Measurements from ENCODE around the gene FKBP2. TPM values are rescaled to one million over a fixed set of nuclear protein-coding genes. Genes with fewer than 3 reads are reported as not detected.
A peak's percentile ranks its signal among the peaks of the same experiment; 100 is the strongest.

FKBP2 gene
- total RNA-seq (2021) (84.2 and 93.2 TPM in 2 replicates), Bru-seq, nascent RNA (percentile 87 among the genes with signal in this experiment), BruChase-seq, experiment 1, labeled RNA remaining after a 2-hour chase (percentile 89 among the genes with signal in this experiment), BruChase-seq, experiment 2, labeled RNA remaining after a 6-hour chase (percentile 89 among the genes with signal in this experiment)
- long read RNA-seq, transcript FKBP2-203 (6 exons, 613 nt): minor isoform, 7 of 282 reads
- long read RNA-seq, transcript FKBP2-202 (6 exons, 1,002 nt): minor isoform, 20 of 282 reads
- long read RNA-seq, transcript FKBP2-201 (6 exons, 657 nt): major isoform, 207 of 282 reads
- long read RNA-seq, partial matches to known transcripts: 23 of 282 reads
- long read RNA-seq, other reads (novel, unspliced or antisense): 24 of 282 reads

- peaks cover 58% of the 10 kb centered on the region for H3F3A ChIP-seq (ENCODE audit: insufficient read depth, low read depth)
- H4K20me1 ChIP-seq (ENCODE audit: insufficient read depth): peaks cover 11% of the 10 kb centered on the region; the same call in 1 of the 2 replicates
- H3K4me2 ChIP-seq: peak within 1 kb of the TSS; percentile 95
- intact Hi-C loops (cut with micrococcal nuclease; ENCODE audit: unreplicated experiment): loop anchor here (1.0 to 2.0 kb wide), 4 partner anchors 10 to 76 kb away; partner anchors contain the start of genes DNAJC4, ESRRA and TRMT112
- H3K27ac ChIP-seq: peak within 1 kb of the TSS; percentile 97
- CTCF ChIA-PET: interaction anchor here (0.6 to 1.5 kb wide), 4 partner anchors 31 to 615 kb away, joined by 3 to 11 read pairs (median 6); no protein-coding TSS in a partner anchor
- H3K79me2 ChIP-seq (ENCODE audit: low read depth): peaks cover 45% of the 10 kb centered on the region
- H3K4me1 ChIP-seq (replicated peaks; ENCODE audit: insufficient read depth): peaks cover 46% of the 10 kb centered on the region
- no peaks in the 10 kb centered on the region for H3K27me3 ChIP-seq (ENCODE audit: insufficient read depth, low read depth)
- peaks cover 10% of the 10 kb centered on the region for H3K36me3 ChIP-seq (ENCODE audit: low read depth)
- POLR2A ChIA-PET (ENCODE audit: unreplicated experiment): interaction anchor here (0.6 to 1.0 kb wide), 8 partner anchors 8 to 1617 kb away, joined by 3 to 17 read pairs (median 4); partner anchors contain the start of gene PRDX5
- TF ChIP-seq EZH2 (IDR thresholded peaks at IDR 0.05; ENCODE audit: low read depth) (no peak), CTCF (conservative IDR thresholded peaks at IDR 0.05) (no peak)
- DNase-seq: peak; percentile 97 to 98
- H3K9me2 ChIP-seq (ENCODE audit: insufficient read depth): no peaks in the 10 kb centered on the region
- H2AFZ ChIP-seq: peak within 1 kb of the TSS; percentile 69
- BruUV-seq (replicated peaks): TSS peak; percentile 81
- H3K4me3 ChIP-seq: peak within 1 kb of the TSS; percentile 90
- H3K9me3 ChIP-seq (ENCODE audit: insufficient read depth, low read depth): no peaks in the 10 kb centered on the region
Observed at GRCh38 chr11:64240435-64241240, at the start of gene FKBP2. FKBP2 (plus strand) TSS chr11:64241095; CDS start chr11:64242388, 1,293 bp downstream.

DNA sequence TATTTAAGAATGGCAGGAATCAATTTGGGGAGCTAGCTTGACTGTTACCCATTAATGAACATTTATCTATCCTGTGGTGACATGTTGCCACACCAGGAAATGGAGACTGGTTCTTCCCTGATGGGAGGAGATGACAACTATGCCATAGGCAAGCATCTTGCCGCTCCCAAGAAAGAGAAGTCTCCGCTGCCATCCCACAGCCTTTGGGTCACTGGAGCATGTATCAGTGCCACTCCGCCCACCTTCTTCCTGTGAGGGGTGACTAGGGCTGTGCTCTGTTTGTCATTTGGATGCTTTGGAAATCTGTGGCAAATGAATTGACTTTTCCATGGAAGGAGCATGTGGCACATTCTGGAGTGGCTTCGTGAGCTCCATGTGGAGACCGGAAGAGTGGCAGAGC lies 48.5 kb upstream of the FKBP2 start:
- intact Hi-C loops (cut with micrococcal nuclease; ENCODE audit: unreplicated experiment): no loop called here
- Histone ChIP-seq H3K36me3 (ENCODE audit: low read depth) (peaks cover 59% of the 10 kb centered on the region), H4K20me1 (ENCODE audit: insufficient read depth) (peaks cover 8% of the 10 kb centered on the region), H3K27ac (no peak overlapping the region), H3K4me1 (replicated peaks; ENCODE audit: insufficient read depth) (no peaks in the 10 kb centered on the region), H3K4me3 (no peak overlapping the region), H2AFZ (no peak overlapping the region), H3K9me2 (ENCODE audit: insufficient read depth) (no peaks in the 10 kb centered on the region), H3K79me2 (ENCODE audit: low read depth) (peaks cover 21% of the 10 kb centered on the region), H3K9me3 (ENCODE audit: insufficient read depth, low read depth) (no peaks in the 10 kb centered on the region), H3K4me2 (no peak overlapping the region), H3K27me3 (ENCODE audit: insufficient read depth, low read depth) (no peaks in the 10 kb centered on the region), H3F3A (ENCODE audit: insufficient read depth, low read depth) (peaks cover 68% of the 10 kb centered on the region)
- no peak for TF ChIP-seq EZH2 (IDR thresholded peaks at IDR 0.05; ENCODE audit: low read depth)
- no peak for TF ChIP-seq CTCF (conservative IDR thresholded peaks at IDR 0.05)
- CTCF ChIA-PET: no interaction called here
- no peak for DNase-seq
- BruUV-seq (replicated peaks): no TSS peak
- POLR2A ChIA-PET (ENCODE audit: unreplicated experiment): no interaction called here

DNA sequence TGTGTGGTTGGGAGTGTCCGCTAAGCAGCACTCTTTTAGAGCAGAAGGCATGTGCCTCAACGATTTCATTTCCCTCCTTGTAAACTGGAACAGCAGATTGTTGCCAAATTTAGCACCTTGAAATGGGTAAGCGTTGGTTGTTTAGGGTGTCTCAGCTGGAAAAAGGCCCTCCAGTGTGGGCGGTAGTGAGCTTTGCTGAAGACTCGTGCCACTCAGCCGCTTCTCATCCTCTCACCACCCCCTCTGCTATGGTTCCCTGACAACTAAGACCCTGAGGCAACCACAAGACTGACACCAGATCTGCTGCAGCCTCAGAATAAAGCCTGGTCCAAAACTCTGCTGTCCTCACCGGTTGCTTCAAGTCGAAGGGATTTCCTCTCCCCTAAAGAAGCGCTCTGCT lies 44.3 kb upstream of the FKBP2 start:
- Histone ChIP-seq H2AFZ (no peak overlapping the region), H3F3A (ENCODE audit: insufficient read depth, low read depth) (peaks cover 84% of the 10 kb centered on the region), H4K20me1 (ENCODE audit: insufficient read depth) (peaks cover 25% of the 10 kb centered on the region), H3K27me3 (ENCODE audit: insufficient read depth, low read depth) (no peaks in the 10 kb centered on the region), H3K79me2 (ENCODE audit: low read depth) (peaks cover 24% of the 10 kb centered on the region), H3K4me3 (no peak overlapping the region), H3K27ac (no peak overlapping the region), H3K36me3 (ENCODE audit: low read depth) (peaks cover 67% of the 10 kb centered on the region), H3K4me2 (no peak overlapping the region), H3K9me2 (ENCODE audit: insufficient read depth) (no peaks in the 10 kb centered on the region), H3K4me1 (replicated peaks; ENCODE audit: insufficient read depth) (no peaks in the 10 kb centered on the region), H3K9me3 (ENCODE audit: insufficient read depth, low read depth) (no peaks in the 10 kb centered on the region)
- no TSS peak for BruUV-seq (replicated peaks)
- intact Hi-C loops (cut with micrococcal nuclease; ENCODE audit: unreplicated experiment): no loop called here
- TF ChIP-seq EZH2 (IDR thresholded peaks at IDR 0.05; ENCODE audit: low read depth) (no peak), CTCF (conservative IDR thresholded peaks at IDR 0.05) (no peak)
- CTCF ChIA-PET: no interaction called here
- POLR2A ChIA-PET (ENCODE audit: unreplicated experiment): no interaction called here
- no peak for DNase-seq
